Osteocyte (in vitro differentiated cells): ENCODE data around the gene RAB21. TPM values are rescaled to one million over a fixed set of nuclear protein-coding genes. Genes with fewer than 3 reads are reported as not detected.

ENCODE experiments used
- DNase-seq: peaks from one replicate; pipeline ENCODE4 v3.0.0; 2021; ENCODE audit warnings: mixed read lengths; ENCODE audit not compliant: unreplicated experiment; ENCODE audit errors: extremely low spot score
- H3K27ac Mint-ChIP-seq: one replicate; pipeline ENCODE4 v1.8.0; 2021; ENCODE audit warnings: mild to moderate bottlenecking, mixed read lengths; ENCODE audit not compliant: unreplicated experiment
- H3K27me3 Mint-ChIP-seq: one replicate; pipeline ENCODE4 v1.8.0; 2021; ENCODE audit warnings: mixed read lengths; ENCODE audit not compliant: unreplicated experiment
- H3K36me3 Mint-ChIP-seq: one replicate; pipeline ENCODE4 v1.8.0; 2021; ENCODE audit warnings: mixed read lengths; ENCODE audit not compliant: unreplicated experiment
- H3K4me1 Mint-ChIP-seq: one replicate; pipeline ENCODE4 v1.8.0; 2021; ENCODE audit warnings: mixed read lengths; ENCODE audit not compliant: unreplicated experiment
- H3K4me3 Mint-ChIP-seq: one replicate; pipeline ENCODE4 v1.8.0; 2021; ENCODE audit warnings: mild to moderate bottlenecking, moderate library complexity, mixed read lengths; ENCODE audit not compliant: unreplicated experiment
- H3K9me3 Mint-ChIP-seq: one replicate; pipeline ENCODE4 v1.8.0; 2021; ENCODE audit warnings: mixed read lengths; ENCODE audit not compliant: unreplicated experiment
- total RNA-seq: library from RNA; stranded (reverse); gene quantifications from 2 replicates; pipeline ENCODE4 v1.2.1, GENCODE V29; 2021
- TF ChIP-seq, protein P1 (sequence below): fragments of 200-600 bp; sonication (generic); IDR thresholded peaks from 2 replicates; pipeline ENCODE4 v1.5.0; 2021; ENCODE audit warnings: antibody characterized with exemption, mild to moderate bottlenecking, moderate library complexity

RAB21 gene
- total RNA-seq, 1 donor from 2014 or later, result 70.6 TPM

- H3K4me1 Mint-ChIP-seq, result no peaks in the 10 kb centered on the region
- H3K27ac Mint-ChIP-seq, result no peak overlapping the region
- no peak overlapping the region for H3K4me3 Mint-ChIP-seq
- H3K27me3 Mint-ChIP-seq, result peaks cover 48% of the 10 kb centered on the region
- TF ChIP-seq, protein P1, sequence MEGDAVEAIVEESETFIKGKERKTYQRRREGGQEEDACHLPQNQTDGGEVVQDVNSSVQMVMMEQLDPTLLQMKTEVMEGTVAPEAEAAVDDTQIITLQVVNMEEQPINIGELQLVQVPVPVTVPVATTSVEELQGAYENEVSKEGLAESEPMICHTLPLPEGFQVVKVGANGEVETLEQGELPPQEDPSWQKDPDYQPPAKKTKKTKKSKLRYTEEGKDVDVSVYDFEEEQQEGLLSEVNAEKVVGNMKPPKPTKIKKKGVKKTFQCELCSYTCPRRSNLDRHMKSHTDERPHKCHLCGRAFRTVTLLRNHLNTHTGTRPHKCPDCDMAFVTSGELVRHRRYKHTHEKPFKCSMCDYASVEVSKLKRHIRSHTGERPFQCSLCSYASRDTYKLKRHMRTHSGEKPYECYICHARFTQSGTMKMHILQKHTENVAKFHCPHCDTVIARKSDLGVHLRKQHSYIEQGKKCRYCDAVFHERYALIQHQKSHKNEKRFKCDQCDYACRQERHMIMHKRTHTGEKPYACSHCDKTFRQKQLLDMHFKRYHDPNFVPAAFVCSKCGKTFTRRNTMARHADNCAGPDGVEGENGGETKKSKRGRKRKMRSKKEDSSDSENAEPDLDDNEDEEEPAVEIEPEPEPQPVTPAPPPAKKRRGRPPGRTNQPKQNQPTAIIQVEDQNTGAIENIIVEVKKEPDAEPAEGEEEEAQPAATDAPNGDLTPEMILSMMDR, result no peak
- H3K36me3 Mint-ChIP-seq, result no peaks in the 10 kb centered on the region
- no peak for DNase-seq
- no peaks in the 10 kb centered on the region for H3K9me3 Mint-ChIP-seq
Observed at GRCh38 chr12:71828813-71829212, 74.2 kb downstream of the RAB21 start.

GRCh38 chr12:71837356-71837755 lies 82.7 kb downstream of the RAB21 start:
- Mint-ChIP-seq H3K27me3 (peaks cover 21% of the 10 kb centered on the region), H3K36me3 (no peaks in the 10 kb centered on the region), H3K9me3 (no peaks in the 10 kb centered on the region), H3K4me1 (peaks cover 22% of the 10 kb centered on the region), H3K4me3 (no peak overlapping the region), H3K27ac (no peak overlapping the region)
- DNase-seq, result no peak
- TF ChIP-seq, protein P1, result no peak

DNA sequence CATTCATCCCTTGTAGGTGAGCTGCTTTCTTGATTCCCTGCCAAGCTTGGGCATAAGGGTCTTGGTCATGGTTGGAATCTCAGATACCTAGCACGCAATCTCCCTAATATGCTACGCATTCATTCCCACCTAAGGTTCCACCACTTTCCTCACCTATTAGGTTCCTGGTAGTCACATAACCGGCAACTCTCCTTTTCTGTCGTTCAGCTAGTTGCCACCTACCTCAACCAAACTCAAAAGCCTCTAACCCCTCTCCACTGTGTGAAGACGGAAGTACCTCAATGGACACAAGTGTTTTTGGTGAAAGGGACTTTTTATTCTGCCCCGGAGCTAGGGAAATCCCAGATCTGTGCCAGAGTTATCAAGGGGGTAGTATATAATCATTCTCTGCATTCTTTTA lies 83.6 kb downstream of the RAB21 start:
- Mint-ChIP-seq H3K27me3 (peaks cover 15% of the 10 kb centered on the region), H3K36me3 (no peaks in the 10 kb centered on the region), H3K27ac (no peak overlapping the region), H3K4me3 (no peak overlapping the region), H3K9me3 (no peaks in the 10 kb centered on the region), H3K4me1 (peaks cover 22% of the 10 kb centered on the region)
- DNase-seq, result no peak
- TF ChIP-seq, protein P1, result no peak

- H3K36me3 Mint-ChIP-seq, result no peaks in the 10 kb centered on the region
- H3K4me1 Mint-ChIP-seq, result peaks cover 22% of the 10 kb centered on the region
- TF ChIP-seq, protein P1, result no peak
- no peaks in the 10 kb centered on the region for H3K9me3 Mint-ChIP-seq
- DNase-seq, result no peak
- H3K27ac Mint-ChIP-seq, result peak overlapping the region; percentile 98
- H3K4me3 Mint-ChIP-seq, result peak overlapping the region; percentile 92
- peaks cover 13% of the 10 kb centered on the region for H3K27me3 Mint-ChIP-seq
Observed at GRCh38 chr12:71838676-71839075, 84.0 kb downstream of the RAB21 start.

DNA sequence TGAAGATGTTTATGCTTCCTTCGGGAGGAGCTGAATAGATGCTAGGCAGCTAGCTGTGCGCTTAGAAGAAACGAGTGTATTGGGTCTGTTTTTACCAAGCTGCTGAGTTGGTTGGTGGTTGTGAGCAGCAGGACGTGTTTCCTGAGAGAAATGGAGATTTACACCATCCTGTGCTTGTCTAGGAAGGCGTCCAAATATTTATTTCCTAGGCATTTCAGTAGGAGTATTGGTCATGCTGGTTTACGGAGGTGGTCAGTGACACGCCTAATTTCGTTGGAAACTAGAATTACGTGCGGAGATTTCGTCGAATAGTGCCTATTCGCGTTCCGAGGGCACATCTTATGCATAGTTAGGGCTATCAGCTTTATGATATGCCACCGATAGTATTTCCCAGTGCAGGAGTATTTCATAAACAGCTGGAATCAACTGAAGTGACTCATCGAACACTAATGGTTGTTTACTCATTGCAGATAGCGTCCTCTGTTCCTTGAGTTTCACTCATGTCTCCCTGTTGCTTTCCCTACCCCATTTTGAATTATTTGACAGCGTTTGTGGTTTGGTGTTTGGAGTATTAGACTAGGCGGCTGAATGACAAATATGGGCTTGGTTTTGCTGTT lies 85.7 kb downstream of the RAB21 start:
- no peak for DNase-seq
- Mint-ChIP-seq H3K4me1 (peaks cover 22% of the 10 kb centered on the region), H3K4me3 (peak overlapping the region; percentile 92), H3K27me3 (peaks cover 2% of the 10 kb centered on the region), H3K36me3 (no peaks in the 10 kb centered on the region), H3K27ac (peak overlapping the region; percentile 98), H3K9me3 (no peaks in the 10 kb centered on the region)
- TF ChIP-seq, protein P1, result no peak
